NCI-H526 (cell line): Measurements from ENCODE around the gene SGTA.

Experiments
- DNase-seq, 2 experiments: peaks; one replicate each; lab custom pipeline; 2025; lab: John Stamatoyannopoulos, UW

SGTA gene

GRCh38 chr19:2771786-2772674, 11.0 kb downstream of the SGTA start:
- no peak for DNase-seq

- no peak for DNase-seq
These were observed 12.7 kb downstream of the SGTA start for GRCh38 chr19:2770055-2771013.

GRCh38 chr19:2769218-2769617, 13.9 kb downstream of the SGTA start:
- no peak for DNase-seq

- no peak for DNase-seq
These were observed 14.5 kb downstream of the SGTA start for GRCh38 chr19:2768365-2769132.

- DNase-seq, result no peak
These were observed 15.4 kb downstream of the SGTA start for GRCh38 chr19:2767688-2768087.

GRCh38 chr19:2766594-2767372, 16.3 kb downstream of the SGTA start:
- no peak for DNase-seq

GRCh38 chr19:2765376-2765775, 17.7 kb downstream of the SGTA start:
- no peak for DNase-seq

- no peak for DNase-seq
These were observed 18.1 kb downstream of the SGTA start for GRCh38 chr19:2764945-2765344.

- DNase-seq, result no peak
These were observed 19.4 kb downstream of the SGTA start for GRCh38 chr19:2763687-2764086.

- no peak for DNase-seq
These were observed 20.1 kb downstream of the SGTA start for GRCh38 chr19:2762783-2763496.

GRCh38 chr19:2761876-2762782, 20.9 kb downstream of the SGTA start:
- no peak for DNase-seq

GRCh38 chr19:2761309-2761677, 21.8 kb downstream of the SGTA start:
- no peak for DNase-seq

- no peak for DNase-seq
These were observed 23.1 kb downstream of the SGTA start for GRCh38 chr19:2759965-2760364.

GRCh38 chr19:2759362-2759761, 23.7 kb downstream of the SGTA start:
- no peak for DNase-seq

- DNase-seq, result no peak
These were observed 24.3 kb downstream of the SGTA start for GRCh38 chr19:2758601-2759313.

- no peak for DNase-seq
These were observed 25.9 kb downstream of the SGTA start for GRCh38 chr19:2756921-2757881.

GRCh38 chr19:2756477-2756876, 26.6 kb downstream of the SGTA start:
- no peak for DNase-seq

- DNase-seq, result no peak
These were observed 27.3 kb downstream of the SGTA start for GRCh38 chr19:2755811-2756210.
